CD4-positive, alpha-beta T cell treated with Interleukin-21 for 1 hour (primary cell): ENCODE measurements around the gene POMP.

Source experiments
- DNase-seq: peaks from one replicate; pipeline ENCODE4 v3.0.0-alpha.2; 2020

The POMP gene

DNA sequence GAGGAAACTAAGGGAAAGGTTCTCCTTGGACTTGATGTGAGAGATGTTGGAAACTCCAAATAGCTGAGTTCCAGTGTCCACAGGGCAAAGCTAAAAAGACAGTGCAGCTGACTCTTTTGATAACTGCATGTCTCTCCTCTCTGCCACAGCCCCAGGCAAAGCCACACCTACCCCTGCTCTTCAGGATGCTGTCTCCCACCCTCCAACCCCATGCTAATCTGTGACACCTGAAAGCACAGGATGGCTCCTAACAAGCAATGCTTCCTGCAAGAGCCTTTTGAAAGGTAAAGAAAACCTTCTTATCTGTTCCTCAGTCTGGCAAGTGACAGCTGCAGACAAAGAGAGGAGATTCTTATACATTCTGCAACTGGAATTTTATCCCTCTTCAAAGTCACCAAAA lies 45.4 kb downstream of the POMP start:
- DNase-seq, result no peak

DNA sequence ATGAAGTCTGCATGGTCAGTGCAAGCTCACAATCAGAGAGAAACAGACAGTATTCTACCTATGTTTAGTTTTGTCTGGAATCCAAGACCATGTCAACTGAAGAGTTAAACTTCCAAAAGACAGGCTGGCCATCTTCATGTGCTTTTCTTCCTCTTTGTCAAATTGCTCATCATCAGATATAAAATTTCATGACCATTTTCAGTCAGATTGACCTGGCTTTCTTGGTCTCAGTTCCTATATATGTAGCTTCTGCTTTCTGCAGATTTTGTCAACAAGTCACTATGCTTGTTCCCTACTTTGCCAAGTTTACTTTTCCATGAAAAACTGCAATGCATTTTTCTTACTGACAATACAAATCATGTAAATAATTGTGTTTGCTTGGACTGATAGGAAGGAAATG lies 46.0 kb downstream of the POMP start:
- DNase-seq, result no peak

DNA sequence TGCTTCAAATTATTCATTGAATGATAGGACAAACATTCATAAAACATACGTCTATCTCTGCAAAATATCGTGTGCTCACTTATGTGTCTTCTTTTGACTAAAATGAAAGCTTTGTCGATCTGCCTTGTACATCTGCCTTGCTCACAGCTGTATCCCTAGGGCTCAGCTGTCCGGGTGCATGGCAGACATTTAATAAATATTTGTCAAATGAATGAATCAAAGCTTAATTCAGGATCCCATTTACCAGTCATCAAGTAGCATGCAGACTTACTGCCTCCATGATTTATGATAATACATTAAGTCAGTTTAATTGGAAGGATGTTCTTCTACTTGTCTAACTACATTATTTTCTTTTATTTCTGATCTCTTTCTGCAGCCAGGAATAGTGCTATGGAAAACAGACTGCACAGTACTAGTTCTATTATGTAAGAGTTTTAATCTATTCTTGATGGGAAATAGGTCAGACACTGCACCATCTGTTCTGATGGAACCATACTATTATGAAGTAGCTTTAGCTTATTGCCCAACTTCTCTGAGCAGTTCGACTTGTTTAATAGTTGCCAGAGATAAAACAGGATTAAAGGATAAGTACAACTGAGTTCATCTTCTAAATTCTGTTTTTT lies 46.6 kb downstream of the POMP start:
- no peak for DNase-seq

DNA sequence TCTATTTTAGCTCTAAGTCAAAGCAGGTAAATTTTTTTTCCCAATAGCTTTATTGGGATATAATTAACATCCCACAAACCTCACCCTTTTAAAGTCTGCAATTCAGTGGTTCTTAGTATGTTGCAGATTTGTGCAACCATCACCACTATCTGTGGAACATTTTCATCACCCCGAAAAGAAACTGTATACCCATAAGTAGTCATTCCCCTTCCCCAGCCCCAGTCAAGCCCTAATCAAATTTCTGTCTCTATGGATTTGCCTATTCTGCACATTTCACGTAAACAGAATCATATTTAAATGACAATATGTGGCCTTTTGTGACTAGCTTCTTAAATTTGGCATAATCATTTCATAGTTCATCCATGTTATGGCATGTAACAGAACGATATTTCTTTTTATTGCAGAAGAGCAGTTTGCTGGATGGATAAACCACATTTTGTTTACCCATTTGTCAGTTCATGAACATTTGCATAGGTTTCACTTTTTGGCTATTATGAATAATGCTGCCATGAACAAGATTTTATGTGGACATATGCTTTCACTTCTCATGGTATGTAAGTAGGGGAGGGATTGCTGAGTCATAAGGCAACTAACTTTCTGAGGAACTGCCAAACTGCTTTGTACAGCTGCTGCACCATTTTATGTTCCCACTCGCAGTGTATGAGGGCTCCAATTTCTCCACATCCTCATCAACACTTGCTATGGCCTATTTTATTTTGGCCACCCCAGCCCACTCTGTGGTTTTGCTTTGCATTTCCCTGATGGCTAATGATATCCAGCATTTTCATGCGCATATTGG lies 48.9 kb downstream of the POMP start:
- peak; percentile 16 for DNase-seq

DNA sequence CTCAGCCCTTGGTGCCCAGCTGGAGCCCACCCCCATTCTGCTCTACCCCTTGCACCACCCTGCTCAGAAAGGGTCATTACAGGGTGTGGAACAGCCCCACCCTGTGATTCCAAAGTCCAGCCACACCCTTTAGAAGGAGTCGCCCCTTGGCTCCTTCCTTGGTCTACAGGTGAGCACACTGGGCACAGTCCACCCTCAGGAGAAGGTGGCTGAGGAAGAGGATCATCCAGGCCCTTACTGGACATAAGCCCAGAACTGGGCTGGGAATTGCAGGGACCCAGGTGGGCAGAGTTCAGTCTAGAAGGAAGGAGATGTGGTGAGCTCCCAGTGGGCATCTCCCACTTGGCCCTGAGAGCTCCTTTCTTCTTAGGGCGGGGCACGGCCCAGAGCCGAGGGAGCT lies 51.2 kb downstream of the POMP start:
- no peak for DNase-seq

DNA sequence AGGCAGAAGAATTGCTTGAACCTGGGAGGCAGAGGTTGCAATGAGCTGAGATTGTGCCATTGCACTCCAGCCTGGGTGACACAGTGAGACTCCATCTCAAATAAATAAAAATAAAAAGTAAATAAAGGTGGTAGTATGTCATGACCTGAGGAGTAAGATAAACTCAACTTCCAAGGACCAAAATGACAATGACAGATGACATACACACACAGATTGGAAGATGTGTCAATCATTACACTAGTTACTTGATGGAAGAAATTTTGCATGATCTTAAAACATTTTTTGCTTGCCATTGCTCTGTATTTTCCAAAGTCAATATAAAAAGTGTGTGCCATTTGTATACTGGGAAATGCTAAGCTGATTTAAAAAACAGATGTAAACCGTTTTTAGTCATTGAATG lies 55.7 kb downstream of the POMP start:
- no peak for DNase-seq

DNA sequence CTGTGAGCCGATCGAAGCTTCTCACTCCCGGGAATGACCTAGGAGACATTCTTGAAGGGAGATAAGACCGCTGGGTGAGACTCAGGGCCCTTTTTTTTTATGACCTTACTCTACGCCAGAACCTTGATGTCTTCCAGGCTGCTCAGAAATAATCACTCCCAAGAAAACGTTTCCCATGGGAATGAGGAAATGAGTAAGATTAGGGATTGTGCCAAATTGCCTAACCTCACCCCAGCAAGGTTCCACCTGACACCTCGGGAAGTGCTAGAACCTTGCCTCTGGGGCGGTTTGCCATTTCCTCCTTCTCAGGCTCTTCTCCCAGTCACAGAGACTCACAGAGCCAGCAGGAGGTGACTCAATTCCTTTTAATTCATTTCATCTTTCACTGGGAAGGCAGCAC lies 57.6 kb downstream of the POMP start:
- DNase-seq, result no peak

DNA sequence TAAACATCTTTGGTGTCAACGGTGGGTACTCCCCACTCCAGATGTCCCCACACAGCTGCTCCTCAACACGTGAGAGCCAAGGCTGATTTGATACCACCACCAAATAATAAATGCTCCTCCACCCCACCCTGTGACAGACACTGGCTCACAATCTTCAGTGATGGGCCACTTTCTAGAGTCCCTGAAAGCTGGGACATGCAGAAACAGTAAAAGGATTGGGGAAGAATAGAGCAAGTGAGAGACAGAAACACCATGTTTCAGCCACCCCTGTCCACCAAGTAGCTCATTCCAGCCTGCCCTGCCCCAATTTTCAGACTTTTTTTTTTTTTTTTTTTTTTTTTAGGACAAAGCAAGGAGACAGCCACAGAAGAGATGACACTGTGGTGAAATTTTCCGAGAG lies 58.2 kb downstream of the POMP start:
- DNase-seq, result no peak

DNA sequence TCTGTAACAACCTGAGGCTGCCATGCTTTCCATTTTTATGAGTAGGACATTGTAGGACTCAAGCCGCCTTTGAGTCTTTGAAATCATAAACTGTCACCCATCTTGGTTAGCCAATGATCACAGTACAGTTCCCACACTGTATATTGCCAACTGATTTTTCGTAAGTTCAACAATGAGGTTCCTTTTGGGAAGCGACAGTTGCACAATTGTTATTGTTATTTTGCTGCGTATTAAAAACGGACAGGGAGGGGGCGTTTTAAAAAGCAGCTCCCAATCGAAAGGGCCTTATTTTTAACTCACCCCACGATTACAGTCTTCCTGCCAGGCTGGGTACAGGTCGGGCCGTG lies 59.2 kb downstream of the POMP start:
- DNase-seq, result no peak

DNA sequence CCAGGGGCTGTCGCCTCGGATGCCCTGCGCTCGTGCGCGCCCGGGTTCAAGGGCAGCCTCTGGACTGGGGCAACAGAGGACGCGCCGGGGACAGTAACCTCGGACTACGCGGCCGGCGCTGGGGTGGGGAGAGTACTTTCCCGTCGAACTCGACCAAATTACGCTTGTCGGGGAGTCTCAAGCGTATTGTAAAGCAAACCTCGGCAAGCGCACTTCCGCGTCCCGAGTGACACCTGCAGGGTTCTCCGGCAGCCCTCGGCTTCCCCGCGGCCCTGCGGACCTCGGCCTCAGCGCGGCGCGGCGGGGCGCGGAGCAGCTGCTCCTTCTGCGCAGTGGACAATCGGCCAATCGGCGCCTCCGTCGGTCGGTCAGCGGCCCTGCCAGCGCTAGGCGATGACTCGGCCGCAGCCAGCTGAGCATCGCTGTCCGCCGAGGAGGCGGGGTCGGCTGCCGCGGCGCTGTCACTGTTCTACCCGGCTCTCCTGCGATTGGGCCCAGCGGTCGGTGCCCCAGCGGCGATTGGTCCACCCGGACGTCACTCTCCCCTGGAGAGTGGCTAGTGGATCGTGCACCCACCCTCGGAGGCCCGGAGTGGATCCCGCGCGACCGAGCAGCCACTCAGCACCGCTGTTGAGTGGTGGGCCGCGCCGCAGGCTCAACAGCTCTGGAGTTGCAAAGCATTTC lies 59.8 kb downstream of the POMP start, which contains the start of gene SLC46A3:
SLC46A3 (minus strand) TSS at position 428 of the 684 bp plus-strand sequence. CDS start 972 bp downstream, outside the sequence.
- DNase-seq, result peak; percentile 98

DNA sequence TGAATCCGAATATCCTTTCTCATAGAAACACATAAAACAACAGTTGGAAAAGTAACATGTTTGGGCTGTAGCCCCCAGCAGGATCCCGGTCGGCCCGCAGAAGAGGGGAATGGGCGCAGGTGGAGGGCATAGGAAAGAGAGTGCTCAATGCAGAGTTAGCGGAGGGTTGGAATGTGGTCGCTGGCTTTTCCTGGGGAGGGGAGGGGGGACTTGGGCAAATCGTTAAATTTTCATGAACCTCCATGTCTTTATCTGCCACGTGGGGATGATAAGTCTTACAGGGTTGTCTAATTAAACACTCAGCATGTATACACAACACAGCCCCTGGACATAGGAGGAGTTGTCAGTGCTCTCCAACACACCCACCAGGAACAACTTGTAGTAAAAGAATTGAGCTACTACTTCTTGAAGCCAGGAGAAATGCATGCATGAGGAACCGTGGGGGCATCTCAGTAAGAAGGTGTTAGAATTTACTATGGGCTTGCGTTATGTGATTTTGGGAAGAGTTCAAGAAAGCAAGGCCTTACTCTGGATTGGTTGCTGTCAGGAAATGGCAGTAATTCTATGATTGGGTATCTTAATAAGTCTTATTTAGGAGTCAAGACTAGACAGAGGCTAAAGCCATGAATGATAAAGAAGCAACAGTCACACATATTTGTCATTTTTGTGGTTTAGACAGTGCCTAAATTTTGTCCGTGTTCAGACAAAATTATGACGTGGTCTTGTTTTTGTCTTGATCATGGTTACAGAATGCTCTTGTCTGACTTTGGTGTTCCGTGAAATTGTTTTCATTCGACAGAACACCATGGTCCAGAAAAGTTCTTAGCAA lies 60.5 kb downstream of the POMP start:
- DNase-seq, result no peak

DNA sequence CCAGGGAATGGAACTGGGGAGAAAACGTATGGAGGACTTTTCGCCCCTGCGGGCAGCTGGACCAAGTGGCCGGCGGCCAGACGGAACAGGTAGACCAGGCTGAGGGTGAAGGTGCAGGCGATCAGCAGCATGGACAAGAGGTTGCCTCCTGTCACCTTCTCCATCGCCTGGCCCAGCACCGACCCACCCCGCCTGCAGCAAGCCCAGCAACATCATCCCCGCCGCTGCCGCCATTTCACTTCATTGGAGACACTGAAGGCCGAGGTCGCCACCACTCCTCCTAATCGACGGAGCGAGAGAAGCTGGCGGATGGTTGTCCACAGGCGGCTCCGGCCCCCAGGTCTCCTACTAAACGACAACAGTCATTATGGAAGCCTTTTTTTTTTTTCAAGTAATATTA lies 64.9 kb downstream of the POMP start:
- no peak for DNase-seq

DNA sequence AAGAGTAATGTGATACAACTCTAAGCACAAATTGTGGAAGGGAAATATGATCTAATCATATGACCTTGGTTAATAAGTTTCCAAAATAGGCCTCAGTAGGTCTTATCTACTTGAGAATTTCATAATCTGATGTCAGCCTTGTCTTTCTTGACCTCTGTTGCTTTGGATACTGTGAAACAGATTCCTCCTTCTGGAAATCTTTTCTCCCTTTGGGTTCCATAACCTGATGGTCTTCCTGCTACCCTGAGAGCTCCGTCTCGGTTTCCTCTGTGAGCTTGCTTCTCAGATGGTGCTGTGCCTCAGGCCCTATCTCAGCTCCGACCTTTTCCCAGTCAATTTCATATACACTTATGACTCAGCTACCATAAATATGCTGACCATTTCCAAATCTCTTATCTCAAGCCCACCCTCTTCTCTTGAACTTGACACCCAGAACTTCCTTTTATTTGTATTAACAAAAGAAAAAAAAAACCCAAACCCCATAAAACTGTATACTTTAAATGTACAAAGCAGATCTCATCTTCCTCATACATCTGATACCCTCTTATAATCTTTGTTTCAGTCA lies 66.2 kb downstream of the POMP start:
- DNase-seq, result no peak
